Gastroesophageal sphincter (tissue), 4 donors: ENCODE measurements around the gene PRM1. TPM values are rescaled to one million over a fixed set of nuclear protein-coding genes. Genes with fewer than 3 reads are reported as not detected.

ENCODE experiments used
- ATAC-seq: fragments of 150-250 bp; one replicate; pipeline ENCODE4 v1.9.1; 2016; ENCODE audit warnings: mild to moderate bottlenecking, moderate library complexity
- H3K27ac ChIP-seq, 4 donors: fragments of 200-600 bp; sonication (generic) in 3 of 4; 1 replicate in 3 of 4; 2 replicates in 1 of 4; pipeline ENCODE4 v1.5.1; 2016 to 2019
- H3K27me3 ChIP-seq: fragments of 200-600 bp; sonication (generic); one replicate; pipeline ENCODE4 v1.5.1; 2019
- H3K36me3 ChIP-seq, 2 donors: fragments of 200-600 bp; sonication (generic); one replicate each; pipeline ENCODE4 v1.5.1; 2019; ENCODE audit warnings: control low read depth in 1 of 2
- H3K4me1 ChIP-seq, 3 donors: fragments of 200-600 bp; sonication (generic); 1 replicate in 2 of 3; 2 replicates in 1 of 3; pipeline ENCODE4 v1.5.1; 2016 to 2019; ENCODE audit warnings: control low read depth in 2 of 3
- H3K4me3 ChIP-seq, 2 donors: fragments of 200-600 bp; sonication (generic); one replicate each; pipeline ENCODE4 v1.5.1; 2019; ENCODE audit warnings: mild to moderate bottlenecking in 1 of 2, moderate library complexity in 1 of 2
- H3K9me3 ChIP-seq, 3 donors: fragments of 200-600 bp; sonication (generic); one replicate each; pipeline ENCODE4 v1.5.1; 2017 to 2019; ENCODE audit warnings: control low read depth in 2 of 3
- CTCF ChIP-seq, 4 experiments: fragments of 200-600 bp in 2 of 4; fragments of 450-650 bp in 2 of 4; sonication (generic) in 1 of 4; IDR thresholded peaks; one replicate each; pipeline ENCODE4 v1.5.1; 2017 to 2019; ENCODE audit warnings: antibody characterized with exemption in 4 of 4, mild to moderate bottlenecking in 2 of 4, moderate library complexity in 2 of 4
- EP300 ChIP-seq: sonication (generic); formaldehyde crosslinking; IDR thresholded peaks from one replicate; pipeline ENCODE4 v1.6.1; 2017; ENCODE audit warnings: antibody characterized with exemption, mild to moderate bottlenecking
- POLR2A ChIP-seq, 2 donors: fragments of 450-650 bp; IDR thresholded peaks; one replicate each; pipeline ENCODE4 v1.6.1; 2017; ENCODE audit warnings: antibody characterized with exemption in 2 of 2, mild to moderate bottlenecking in 2 of 2, moderate library complexity in 1 of 2
- POLR2AphosphoS5 ChIP-seq: sonication (generic); formaldehyde crosslinking; IDR thresholded peaks from one replicate; pipeline ENCODE4 v1.6.1; 2017; ENCODE audit warnings: antibody characterized with exemption
- WGBS, 2 donors: methylation state at CpG; one replicate each; pipeline ENCODE4 v1.1.5; 2018; ENCODE audit warnings: low coverage in 1 of 2; 5-methylcytosine and 5-hydroxymethylcytosine counted together
- total RNA-seq, 4 donors: library from RNA; depleted of rRNA; stranded (reverse); fragments of >200 nt; gene quantifications; one replicate each; pipeline ENCODE4 v1.1.0, GENCODE V29; 2016

Gene PRM1
- total RNA-seq, 4 donors from 2014 or later = not detected

GRCh38 chr16:11263737-11264136 is 17.4 kb downstream of the PRM1 start:
- Histone ChIP-seq H3K4me1 (peaks cover 0 to 8% (median 0%) of the 10 kb centered on the region in 3 donors), H3K36me3 (no peaks in the 10 kb centered on the region), H3K4me3 (no peak overlapping the region), H3K27me3 (no peaks in the 10 kb centered on the region), H3K27ac (no peak overlapping the region), H3K9me3 (no peaks in the 10 kb centered on the region)
- WGBS, 2 donors = 63 to 78% methylated on average over 2 to 3 of the region's 4 CpGs
- no peak for ATAC-seq
- no peak for TF ChIP-seq POLR2AphosphoS5
- no peak for TF ChIP-seq POLR2A (IDR thresholded peaks at IDR 0.05)
- no peak for TF ChIP-seq CTCF (IDR thresholded peaks at IDR 0.05)
- TF ChIP-seq EP300 = no peak

- ATAC-seq = no peak
- TF ChIP-seq POLR2AphosphoS5 (no peak), EP300 (no peak), POLR2A (IDR thresholded peaks at IDR 0.05) (no peak), CTCF (IDR thresholded peaks at IDR 0.05) (no peak)
- 78 to 88% methylated on average over 7 to 8 of the region's 8 CpGs for WGBS, 2 donors
- no peaks in the 10 kb centered on the region for H3K27me3 ChIP-seq
- H3K4me3 ChIP-seq = no peak overlapping the region
- H3K36me3 ChIP-seq = no peaks in the 10 kb centered on the region
- H3K4me1 ChIP-seq = peaks cover 0 to 16% (median 0%) of the 10 kb centered on the region in 3 donors
- no peak overlapping the region for H3K27ac ChIP-seq
- no peaks in the 10 kb centered on the region for H3K9me3 ChIP-seq
Observed at GRCh38 chr16:11262915-11263314, 18.2 kb downstream of the PRM1 start.

- no peak for ATAC-seq
- H3K9me3 ChIP-seq = no peaks in the 10 kb centered on the region
Observed at GRCh38 chr16:11260596-11260966, 20.5 kb downstream of the PRM1 start.

GRCh38 chr16:11259655-11260595 is 21.2 kb downstream of the PRM1 start:
- no peak for ATAC-seq
- no peak overlapping the region for H3K4me3 ChIP-seq
- no peaks in the 10 kb centered on the region for H3K9me3 ChIP-seq
- peaks cover 0 to 36% (median 4%) of the 10 kb centered on the region in 3 donors for H3K4me1 ChIP-seq
- TF ChIP-seq EP300 (no peak), POLR2AphosphoS5 (no peak), POLR2A (IDR thresholded peaks at IDR 0.05) (no peak), CTCF (IDR thresholded peaks at IDR 0.05) (no peak)
- 92 to 100% methylated on average over 1 to 8 of the region's 12 CpGs for WGBS, 2 donors
- H3K27me3 ChIP-seq = no peaks in the 10 kb centered on the region
- no peaks in the 10 kb centered on the region for H3K36me3 ChIP-seq
- H3K27ac ChIP-seq = peak overlapping the region in 1 of 4 donors; percentile 5

More at GRCh38 chr16:11260596-11260966, 20.5 kb downstream of the PRM1 start:
- WGBS, 2 donors = 81 to 88% methylated on average over 1 to 3 of the region's 3 CpGs
- H3K27me3 ChIP-seq = no peaks in the 10 kb centered on the region
- H3K4me1 ChIP-seq = peaks cover 0 to 29% (median 4%) of the 10 kb centered on the region in 3 donors
- TF ChIP-seq CTCF (IDR thresholded peaks at IDR 0.05) (no peak), POLR2AphosphoS5 (no peak)
- no peak overlapping the region for H3K27ac ChIP-seq
- H3K36me3 ChIP-seq = no peaks in the 10 kb centered on the region
- H3K4me3 ChIP-seq = no peak overlapping the region
